ENCODE measurements around the gene CD207. TPM values are rescaled to one million over a fixed set of nuclear protein-coding genes. Genes with fewer than 3 reads are reported as not detected.

CD207 gene
- polyA plus RNA-seq, 3 donors = 0.05 TPM; not detected in 2

DNA sequence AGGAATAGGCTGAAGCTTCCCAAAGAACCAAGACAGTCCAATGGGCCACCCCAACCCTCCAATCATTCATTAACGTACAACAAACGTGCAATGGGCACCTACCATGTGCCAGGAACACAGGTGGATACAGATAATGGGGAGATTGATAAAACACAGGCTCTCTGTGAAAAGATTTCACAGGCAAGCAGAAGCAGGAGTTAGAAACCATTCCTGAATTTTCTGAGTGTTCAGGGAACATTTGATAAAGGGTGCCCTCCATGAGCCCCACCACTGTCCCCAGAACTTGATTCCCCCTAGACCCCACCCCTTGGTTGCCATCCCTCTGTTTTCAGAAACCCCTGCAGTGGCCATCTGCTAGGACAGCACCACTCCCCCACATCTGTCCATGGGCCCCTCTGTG lies 1.5 kb downstream of the CD207 start:
- peaks cover 4 to 12% (median 10%) of the 10 kb centered on the region in 3 donors for H3K27me3 Mint-ChIP-seq (ENCODE audit: low read depth in 3 of 3)

DNA sequence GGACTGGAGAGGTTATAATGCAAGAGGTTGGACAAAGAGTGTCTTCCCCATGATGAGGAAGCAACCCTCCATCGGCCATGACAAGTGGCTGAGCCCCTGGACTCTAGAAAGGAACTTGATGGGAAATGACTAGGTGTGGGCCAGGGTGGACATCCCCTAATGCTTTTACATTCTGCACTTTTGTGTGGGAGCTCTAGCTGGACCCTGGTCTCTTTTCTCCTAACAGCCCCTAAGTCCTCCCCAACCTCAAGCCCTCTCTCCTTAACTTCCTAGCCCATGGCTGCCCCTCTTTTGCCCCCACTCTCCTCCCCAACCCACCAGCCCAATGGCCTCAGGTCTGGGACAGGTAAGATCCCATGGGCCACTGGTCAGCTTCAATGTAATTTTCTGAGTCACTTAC lies 2.4 kb downstream of the CD207 start:
- peaks cover 4 to 12% (median 11%) of the 10 kb centered on the region in 3 donors for H3K27me3 Mint-ChIP-seq (ENCODE audit: low read depth in 3 of 3)

More for the DNA sequence above, 1.5 kb downstream of the CD207 start:
- TF ChIP-seq, protein P1, sequence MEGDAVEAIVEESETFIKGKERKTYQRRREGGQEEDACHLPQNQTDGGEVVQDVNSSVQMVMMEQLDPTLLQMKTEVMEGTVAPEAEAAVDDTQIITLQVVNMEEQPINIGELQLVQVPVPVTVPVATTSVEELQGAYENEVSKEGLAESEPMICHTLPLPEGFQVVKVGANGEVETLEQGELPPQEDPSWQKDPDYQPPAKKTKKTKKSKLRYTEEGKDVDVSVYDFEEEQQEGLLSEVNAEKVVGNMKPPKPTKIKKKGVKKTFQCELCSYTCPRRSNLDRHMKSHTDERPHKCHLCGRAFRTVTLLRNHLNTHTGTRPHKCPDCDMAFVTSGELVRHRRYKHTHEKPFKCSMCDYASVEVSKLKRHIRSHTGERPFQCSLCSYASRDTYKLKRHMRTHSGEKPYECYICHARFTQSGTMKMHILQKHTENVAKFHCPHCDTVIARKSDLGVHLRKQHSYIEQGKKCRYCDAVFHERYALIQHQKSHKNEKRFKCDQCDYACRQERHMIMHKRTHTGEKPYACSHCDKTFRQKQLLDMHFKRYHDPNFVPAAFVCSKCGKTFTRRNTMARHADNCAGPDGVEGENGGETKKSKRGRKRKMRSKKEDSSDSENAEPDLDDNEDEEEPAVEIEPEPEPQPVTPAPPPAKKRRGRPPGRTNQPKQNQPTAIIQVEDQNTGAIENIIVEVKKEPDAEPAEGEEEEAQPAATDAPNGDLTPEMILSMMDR (IDR thresholded peaks at IDR 0.05) = no peak
- Histone ChIP-seq H3K27me3 (ENCODE audit: control insufficient read depth in 2 of 2, insufficient read depth in 2 of 2, low read length in 2 of 2) (no peaks in the 10 kb centered on the region), H3K4me3 (replicated peaks in 1 of 3; ENCODE audit: low read depth in 2 of 3, low read length in 3 of 3) (no peak overlapping the region), H3K9ac (ENCODE audit: insufficient read depth, low read length, poor library complexity, severe bottlenecking) (no peak overlapping the region), H3K79me2 (ENCODE audit: insufficient read depth, low read length) (no peaks in the 10 kb centered on the region), H4K20me1 (ENCODE audit: insufficient read depth, low read length) (no peaks in the 10 kb centered on the region), H3K4me2 (replicated peaks; ENCODE audit: extremely low read depth, low read length, poor library complexity, severe bottlenecking) (no peak overlapping the region), H3K27ac (ENCODE audit: low read depth in 1 of 2, low read length in 2 of 2) (peak overlapping the region in 1 of 2 donors; percentile 9), H3K36me3 (replicated peaks in 1 of 2; ENCODE audit: control insufficient read depth in 1 of 2, insufficient read depth in 2 of 2, low read length in 2 of 2) (no peaks in the 10 kb centered on the region), H3K4me1 (ENCODE audit: control insufficient read depth in 1 of 2, insufficient read depth in 2 of 2, low read length in 2 of 2) (peaks cover 29 to 78% of the 10 kb centered on the region in 2 donors), H2AFZ (ENCODE audit: insufficient read depth, low read depth, low read length, poor library complexity, severe bottlenecking) (no peak overlapping the region), H3K9me3 (replicated peaks in 1 of 2; ENCODE audit: control insufficient read depth in 1 of 2, insufficient read depth in 1 of 2, low read length in 2 of 2) (no peaks in the 10 kb centered on the region)
- DNase-seq = no peak
- Mint-ChIP-seq H3K4me3 (no peak overlapping the region), H3K36me3 (no peaks in the 10 kb centered on the region), H3K4me1 (peaks cover 32% of the 10 kb centered on the region), H3K27ac (peak overlapping the region in 1 of 7 donors; percentile 18), H3K9me3 (peaks cover 0 to 3% (median 2%) of the 10 kb centered on the region in 7 donors)
- intact Hi-C loops (cut with micrococcal nuclease) = no loop called here
- no CpG with 5 or more reads among the region's 2 CpGs for WGBS (ENCODE audit: insufficient coverage)

More for the DNA sequence above, 2.4 kb downstream of the CD207 start:
- peaks cover 21 to 78% of the 10 kb centered on the region in 2 donors for H3K4me1 ChIP-seq (ENCODE audit: control insufficient read depth in 1 of 2, insufficient read depth in 2 of 2, low read length in 2 of 2)
- Mint-ChIP-seq H3K4me1 (peaks cover 28% of the 10 kb centered on the region), H3K4me3 (no peak overlapping the region), H3K27ac (peak overlapping the region in 1 of 7 donors; percentile 23), H3K36me3 (no peaks in the 10 kb centered on the region), H3K9me3 (peaks cover 0 to 6% (median 2%) of the 10 kb centered on the region in 7 donors)
- intact Hi-C loops (cut with micrococcal nuclease) = no loop called here
- no peaks in the 10 kb centered on the region for H4K20me1 ChIP-seq (ENCODE audit: insufficient read depth, low read length)
- H3K4me3 ChIP-seq (replicated peaks in 1 of 3; ENCODE audit: low read depth in 2 of 3, low read length in 3 of 3) = no peak overlapping the region
- H3K27me3 ChIP-seq (ENCODE audit: control insufficient read depth in 2 of 2, insufficient read depth in 2 of 2, low read length in 2 of 2) = no peaks in the 10 kb centered on the region
- no peak overlapping the region for H3K27ac ChIP-seq (ENCODE audit: low read depth in 1 of 2, low read length in 2 of 2)
- no peaks in the 10 kb centered on the region for H3K9me3 ChIP-seq (replicated peaks in 1 of 2; ENCODE audit: control insufficient read depth in 1 of 2, insufficient read depth in 1 of 2, low read length in 2 of 2)
- 80% methylated on average over 1 of the region's 1 CpG for WGBS (ENCODE audit: insufficient coverage)
- H3K36me3 ChIP-seq (replicated peaks in 1 of 2; ENCODE audit: control insufficient read depth in 1 of 2, insufficient read depth in 2 of 2, low read length in 2 of 2) = no peaks in the 10 kb centered on the region
- no peak for DNase-seq
- TF ChIP-seq, protein P1 (IDR thresholded peaks at IDR 0.05) = no peak
- no peak overlapping the region for H3K9ac ChIP-seq (ENCODE audit: insufficient read depth, low read length, poor library complexity, severe bottlenecking)
- H3K79me2 ChIP-seq (ENCODE audit: insufficient read depth, low read length) = no peaks in the 10 kb centered on the region
- no peak overlapping the region for H3K4me2 ChIP-seq (replicated peaks; ENCODE audit: extremely low read depth, low read length, poor library complexity, severe bottlenecking)
- no peak overlapping the region for H2AFZ ChIP-seq (ENCODE audit: insufficient read depth, low read depth, low read length, poor library complexity, severe bottlenecking)
